Ovary (tissue), 3 donors: Measurements from ENCODE around the gene LRRC36.

Source experiments
- CTCF ChIP-seq, 3 donors: fragments of 450-650 bp in 2 of 3; fragments of 200-600 bp in 1 of 3; IDR thresholded peaks; one replicate each; pipeline versions ENCODE4 v1.5.1 to v1.8.0; 2016 to 2022; ENCODE audit warnings: antibody characterized with exemption in 3 of 3, mild to moderate bottlenecking in 1 of 3
- EP300 ChIP-seq: sonication (generic); formaldehyde crosslinking; IDR thresholded peaks from one replicate; pipeline ENCODE4 v1.6.1; 2017; ENCODE audit warnings: antibody characterized with exemption
- POLR2A ChIP-seq: fragments of 450-650 bp; IDR thresholded peaks from one replicate; pipeline ENCODE4 v1.6.1; 2017; ENCODE audit warnings: antibody characterized with exemption, mild to moderate bottlenecking, moderate library complexity
- donor health status: DM: no; HTN: no; CAD: no.

- no peak for TF ChIP-seq CTCF (IDR thresholded peaks at IDR 0.05)
- TF ChIP-seq POLR2A = no peak
- TF ChIP-seq EP300 = no peak
Measured at GRCh38 chr16:67403976-67404555, 77.5 kb downstream of the LRRC36 start.
